B cell (primary cell): ENCODE measurements around the gene ITPKB. TPM values are rescaled to one million over a fixed set of nuclear protein-coding genes. Genes with fewer than 3 reads are reported as not detected.

Experiments
- ATAC-seq: fragments of 200-7000 bp; cut with Tn5 transposase; one replicate; pipeline ENCODE4 v1.10.0; 2021; ENCODE audit warnings: low read depth, mild to moderate bottlenecking, moderate number of reproducible peaks, moderate library complexity
- CTCF ChIA-PET: fragments of 350-600 bp; sonication (Branson Sonifier 250); formaldehyde crosslinking; loops from one replicate; lab custom pipeline; 2021; ENCODE audit warnings: antibody characterized with exemption, inconsistent platforms; lab: Charles Lee
- POLR2A ChIA-PET: fragments of 350-600 bp; sonication (Branson Sonifier 250); formaldehyde crosslinking; loops from one replicate; lab custom pipeline; 2021; ENCODE audit warnings: antibody characterized with exemption; lab: Charles Lee
- DNase-seq: peaks from one replicate; pipeline ENCODE4 v3.0.0; 2013
- H2AFZ ChIP-seq: 2 replicates; pipeline ENCODE4 v1.6.1; 2012; ENCODE audit warnings: mild to moderate bottlenecking, low read depth, low read length; ENCODE audit not compliant: insufficient read depth, poor library complexity, severe bottlenecking
- H3K27ac ChIP-seq, 2 donors: 1 replicate in 1 of 2; 2 replicates in 1 of 2; pipeline ENCODE4 v1.5.1; 2012 to 2013; ENCODE audit warnings: low read length in 2 of 2, mild to moderate bottlenecking in 2 of 2, moderate library complexity in 1 of 2
- H3K27me3 ChIP-seq, 4 experiments: fragments of 200-600 bp in 1 of 4; sonication (generic) in 1 of 4; replicated peaks in 1 of 4; 1 replicate in 2 of 4; 2 replicates in 2 of 4; pipeline versions ENCODE4 v1.6.1 to v1.7.0; 2013 to 2016; ENCODE audit warnings: low read length in 3 of 4, mild to moderate bottlenecking in 2 of 4, mixed read lengths in 1 of 4, moderate library complexity in 1 of 4; ENCODE audit not compliant: insufficient read depth in 4 of 4, control insufficient read depth in 3 of 4; ENCODE audit errors: control extremely low read depth in 1 of 4
- H3K36me3 ChIP-seq, 2 experiments: replicated peaks in 1 of 2; 1 replicate in 1 of 2; 2 replicates in 1 of 2; pipeline versions ENCODE4 v1.6.1 to v1.7.1; 2013; ENCODE audit warnings: low read length in 1 of 2; ENCODE audit not compliant: insufficient read depth in 2 of 2, control insufficient read depth in 1 of 2; ENCODE audit errors: control extremely low read depth in 1 of 2, extremely low read depth in 1 of 2
- H3K4me1 ChIP-seq, 2 donors: fragments of 200-600 bp in 1 of 2; sonication (generic) in 1 of 2; 1 replicate in 1 of 2; 2 replicates in 1 of 2; pipeline versions ENCODE4 v1.5.1 to v1.6.1; 2013 to 2017; ENCODE audit warnings: low read length in 2 of 2; ENCODE audit not compliant: control insufficient read depth in 2 of 2, insufficient read depth in 2 of 2
- H3K4me2 ChIP-seq: replicated peaks from 2 replicates; pipeline ENCODE3; 2012; ENCODE audit warnings: mild to moderate bottlenecking, low read depth, low read length; ENCODE audit not compliant: poor library complexity, severe bottlenecking
- H3K4me3 ChIP-seq, 5 experiments: fragments of 200-600 bp in 1 of 5; sonication (generic) in 1 of 5; 1 replicate in 3 of 5; 2 replicates in 2 of 5; pipeline versions ENCODE4 v1.5.1 to v1.7.0; 2011 to 2016; ENCODE audit warnings: low read length in 4 of 5, mild to moderate bottlenecking in 4 of 5, low read depth in 2 of 5, control low read depth in 1 of 5, moderate library complexity in 1 of 5; ENCODE audit not compliant: insufficient read depth in 1 of 5; ENCODE audit errors: control extremely low read depth in 1 of 5, extremely low read depth in 1 of 5
- H3K79me2 ChIP-seq: fragments of 200-600 bp; sonication (generic); one replicate; pipeline ENCODE4 v1.6.0; 2016; ENCODE audit warnings: low read length; ENCODE audit not compliant: control insufficient read depth, insufficient read depth
- H3K9ac ChIP-seq: fragments of 200-600 bp; sonication (generic); 2 replicates; pipeline ENCODE4 v1.6.1; 2017; ENCODE audit warnings: mild to moderate bottlenecking, low read length, moderate library complexity
- H3K9me3 ChIP-seq, 3 donors: one replicate each; pipeline versions ENCODE4 v1.6.1 to v1.7.1; 2013; ENCODE audit warnings: low read length in 2 of 3; ENCODE audit not compliant: control insufficient read depth in 2 of 3, insufficient read depth in 1 of 3; ENCODE audit errors: control extremely low read depth in 1 of 3
- H4K20me1 ChIP-seq: 2 replicates; pipeline ENCODE4 v1.6.0; 2012; ENCODE audit warnings: mild to moderate bottlenecking, low read length; ENCODE audit not compliant: insufficient read depth, control insufficient read depth, poor library complexity, severe bottlenecking
- H3K27ac Mint-ChIP-seq: one replicate; pipeline ENCODE4 v1.8.0; 2021; ENCODE audit warnings: mixed read lengths
- H3K27me3 Mint-ChIP-seq: one replicate; pipeline ENCODE4 v1.8.0; 2021; ENCODE audit warnings: mixed read lengths
- H3K4me1 Mint-ChIP-seq: one replicate; pipeline ENCODE4 v1.8.0; 2021; ENCODE audit warnings: mixed read lengths
- H3K4me3 Mint-ChIP-seq: one replicate; pipeline ENCODE4 v1.8.0; 2021; ENCODE audit warnings: mixed read lengths
- H3K9me3 Mint-ChIP-seq: one replicate; pipeline ENCODE4 v1.8.0; 2022; ENCODE audit warnings: mixed read lengths; ENCODE audit not compliant: insufficient read depth
- EZH2 ChIP-seq: IDR thresholded peaks from 2 replicates; pipeline ENCODE4 v1.6.1; 2012; ENCODE audit warnings: borderline replicate concordance, low read depth, mild to moderate bottlenecking, moderate library complexity, low read length; ENCODE audit not compliant: insufficient read depth, poor library complexity, severe bottlenecking
- WGBS: methylation state at CpG from one replicate; pipeline ENCODE4 v1.1.5; 2013; ENCODE audit warnings: missing lambda C conversion rate; ENCODE audit not compliant: insufficient coverage; 5-methylcytosine and 5-hydroxymethylcytosine counted together
- intact Hi-C: fragments of 100-400 bp; cut with micrococcal nuclease; formaldehyde crosslinking; loops from one replicate; pipeline ENCODE4 v1.10.0; 2022
- polyA plus RNA-seq: library from polyadenylated mRNA; depleted of rRNA; stranded (reverse); fragments of >200 nt; gene quantifications from 2 replicates; pipeline ENCODE4 v1.2.3, GENCODE V29; 2012
- total RNA-seq, 2 donors: library from RNA; stranded (reverse); fragments of 120-200 nt in 1 of 2; gene quantifications; 1 replicate in 1 of 2; 2 replicates in 1 of 2; pipeline versions ENCODE4 v1.2.3 to v1.2.4, GENCODE V29; 2013 to 2022
- TF ChIP-seq, protein P1 (sequence below): fragments of 200-600 bp; IDR thresholded peaks from one replicate; pipeline ENCODE4 v1.8.0; 2022; ENCODE audit warnings: antibody characterized with exemption, mild to moderate bottlenecking

Gene ITPKB
- total and polyA plus RNA-seq, 2 donors (not counting 1 experiment from before 2014, with no cell fraction given): 21.8 to 93.5 TPM

DNA sequence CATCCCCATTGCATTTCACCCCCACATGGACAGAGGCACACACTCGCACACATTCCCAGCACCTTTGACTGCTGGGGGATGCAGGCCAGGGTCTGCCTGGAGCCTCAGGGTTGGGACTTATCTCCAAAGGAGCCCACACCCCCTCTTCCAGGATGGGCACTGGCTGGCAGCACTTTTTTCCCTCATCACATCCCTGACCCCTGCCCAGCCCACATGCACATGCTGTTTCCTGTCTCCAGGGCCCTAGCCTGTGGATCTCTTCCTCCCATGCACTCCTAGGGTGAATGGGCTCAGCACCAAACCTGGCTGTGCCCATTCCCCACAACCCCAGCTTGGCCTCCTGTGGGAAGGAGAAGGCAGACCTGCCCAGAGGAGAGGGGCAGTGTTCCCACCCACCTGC, 131.3 kb downstream of the ITPKB start:
- intact Hi-C loops: loop anchor here (2.0 kb wide), 1 partner anchor 61 kb away; no protein-coding TSS in a partner anchor

DNA sequence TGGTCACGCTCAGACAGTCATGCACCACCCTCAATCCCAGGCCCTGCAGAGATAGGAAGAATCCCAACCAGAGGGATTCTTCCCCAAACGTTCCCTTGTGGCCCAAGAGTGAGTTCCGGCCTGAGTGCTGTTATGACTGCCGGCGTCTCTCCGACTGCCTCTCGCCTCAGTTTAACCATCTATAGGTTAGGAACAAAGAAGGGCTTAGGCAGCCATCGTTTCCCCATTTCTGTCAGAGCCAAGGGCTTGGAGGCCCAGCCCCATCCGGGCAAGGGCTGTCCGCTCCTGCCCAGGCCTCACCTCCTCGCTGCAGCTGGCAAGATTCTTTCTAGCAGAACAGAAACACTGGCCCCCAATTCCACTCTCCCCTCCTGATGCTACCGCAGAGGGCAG, 131.8 kb downstream of the ITPKB start:
- POLR2A ChIA-PET: no interaction called here
- Histone ChIP-seq H3K27me3 (peaks cover 0 to 3% (median 0%) of the 10 kb centered on the region in 4 experiments), H4K20me1 (no peaks in the 10 kb centered on the region), H3K4me1 (no peaks in the 10 kb centered on the region), H2AFZ (no peak overlapping the region), H3K4me3 (no peak overlapping the region), H3K79me2 (no peaks in the 10 kb centered on the region), H3K4me2 (no peak overlapping the region), H3K27ac (no peak overlapping the region), H3K9ac (no peak overlapping the region), H3K9me3 (no peaks in the 10 kb centered on the region), H3K36me3 (no peaks in the 10 kb centered on the region)
- intact Hi-C loops: no loop called here
- CTCF ChIA-PET: interaction anchor here (1.0 to 5.2 kb wide), 6 partner anchors 19 to 221 kb away, joined by 3 to 36 read pairs (median 7); partner anchors contain the start of gene STUM
- ATAC-seq: no peak
- Mint-ChIP-seq H3K27ac (no peak overlapping the region), H3K9me3 (no peaks in the 10 kb centered on the region), H3K4me3 (no peak overlapping the region), H3K27me3 (peaks cover 6% of the 10 kb centered on the region), H3K4me1 (peaks cover 6% of the 10 kb centered on the region)
- 97% methylated on average over 12 of the region's 12 CpGs for WGBS
- no peak for DNase-seq
- TF ChIP-seq, protein P1, sequence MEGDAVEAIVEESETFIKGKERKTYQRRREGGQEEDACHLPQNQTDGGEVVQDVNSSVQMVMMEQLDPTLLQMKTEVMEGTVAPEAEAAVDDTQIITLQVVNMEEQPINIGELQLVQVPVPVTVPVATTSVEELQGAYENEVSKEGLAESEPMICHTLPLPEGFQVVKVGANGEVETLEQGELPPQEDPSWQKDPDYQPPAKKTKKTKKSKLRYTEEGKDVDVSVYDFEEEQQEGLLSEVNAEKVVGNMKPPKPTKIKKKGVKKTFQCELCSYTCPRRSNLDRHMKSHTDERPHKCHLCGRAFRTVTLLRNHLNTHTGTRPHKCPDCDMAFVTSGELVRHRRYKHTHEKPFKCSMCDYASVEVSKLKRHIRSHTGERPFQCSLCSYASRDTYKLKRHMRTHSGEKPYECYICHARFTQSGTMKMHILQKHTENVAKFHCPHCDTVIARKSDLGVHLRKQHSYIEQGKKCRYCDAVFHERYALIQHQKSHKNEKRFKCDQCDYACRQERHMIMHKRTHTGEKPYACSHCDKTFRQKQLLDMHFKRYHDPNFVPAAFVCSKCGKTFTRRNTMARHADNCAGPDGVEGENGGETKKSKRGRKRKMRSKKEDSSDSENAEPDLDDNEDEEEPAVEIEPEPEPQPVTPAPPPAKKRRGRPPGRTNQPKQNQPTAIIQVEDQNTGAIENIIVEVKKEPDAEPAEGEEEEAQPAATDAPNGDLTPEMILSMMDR: no peak
- TF ChIP-seq EZH2: no peak

More for the DNA sequence above, 131.3 kb downstream of the ITPKB start:
- Histone ChIP-seq H3K4me1 (no peaks in the 10 kb centered on the region), H3K4me2 (no peak overlapping the region), H3K9me3 (no peaks in the 10 kb centered on the region), H3K79me2 (no peaks in the 10 kb centered on the region), H3K27me3 (peaks cover 0 to 3% (median 0%) of the 10 kb centered on the region in 4 experiments), H3K9ac (no peak overlapping the region), H3K4me3 (no peak overlapping the region), H3K36me3 (no peaks in the 10 kb centered on the region), H3K27ac (no peak overlapping the region), H2AFZ (no peak overlapping the region), H4K20me1 (no peaks in the 10 kb centered on the region)
- ATAC-seq (no peak), DNase-seq (no peak)
- CTCF ChIA-PET: interaction anchor here (1.3 to 5.2 kb wide), 9 partner anchors 8 to 483 kb away, joined by 3 to 36 read pairs (median 7); partner anchors contain the start of gene STUM
- POLR2A ChIA-PET: no interaction called here
- peaks cover 6% of the 10 kb centered on the region for H3K4me1 Mint-ChIP-seq
- TF ChIP-seq EZH2: no peak
- TF ChIP-seq, protein P1: no peak
- WGBS: 100% methylated on average over 1 of the region's 1 CpG
- H3K27ac Mint-ChIP-seq: no peak overlapping the region
- peaks cover 6% of the 10 kb centered on the region for H3K27me3 Mint-ChIP-seq
- no peak overlapping the region for H3K4me3 Mint-ChIP-seq
- no peaks in the 10 kb centered on the region for H3K9me3 Mint-ChIP-seq
